Activated naive CD8-positive, alpha-beta T cell treated with anti-CD3 and anti-CD28 coated beads for 36 hours (primary cell): ENCODE data around the gene SIPA1. TPM values are rescaled to one million over a fixed set of nuclear protein-coding genes. Genes with fewer than 3 reads are reported as not detected.
"Not testable (repeated sequence)": the region's sequence is repeated elsewhere in the genome, so short reads cannot be mapped to it uniquely, and the experiment has no call there.

Experiments used
- DNase-seq: peaks from one replicate; pipeline ENCODE4 v3.0.0; 2021
- H3K27ac Mint-ChIP-seq: one replicate; pipeline ENCODE4 v1.8.0; 2022; ENCODE audit warnings: mild to moderate bottlenecking, moderate library complexity, mixed read lengths
- H3K27me3 Mint-ChIP-seq: one replicate; pipeline ENCODE4 v1.8.0; 2022; ENCODE audit warnings: mild to moderate bottlenecking, mixed read lengths
- H3K36me3 Mint-ChIP-seq: one replicate; pipeline ENCODE4 v1.8.0; 2021; ENCODE audit warnings: mild to moderate bottlenecking, mixed read lengths
- H3K4me1 Mint-ChIP-seq: one replicate; pipeline ENCODE4 v1.8.0; 2021; ENCODE audit warnings: mixed read lengths
- H3K4me3 Mint-ChIP-seq: one replicate; pipeline ENCODE4 v1.8.0; 2022; ENCODE audit warnings: mild to moderate bottlenecking, moderate library complexity, mixed read lengths
- H3K9me3 Mint-ChIP-seq: one replicate; pipeline ENCODE4 v1.8.0; 2022; ENCODE audit warnings: mixed read lengths
- total RNA-seq, 2 experiments: library from RNA; stranded (reverse); gene quantifications; one replicate each; pipeline ENCODE4 v1.2.3, GENCODE V29; 2021

SIPA1 gene
- total RNA-seq, 2 experiments from 2014 or later: 123 to 127 TPM

GRCh38 chr11:65627202-65627601 is 10.7 kb upstream of the SIPA1 start:
- Mint-ChIP-seq H3K36me3 (peaks cover 12% of the 10 kb centered on the region), H3K4me1 (no peaks in the 10 kb centered on the region), H3K4me3 (no peak overlapping the region), H3K27ac (peak overlapping the region; percentile 72), H3K27me3 (no peaks in the 10 kb centered on the region), H3K9me3 (no peaks in the 10 kb centered on the region)
- no peak for DNase-seq

- H3K27ac Mint-ChIP-seq: no peak overlapping the region
- H3K4me1 Mint-ChIP-seq: peaks cover 5% of the 10 kb centered on the region
- H3K4me3 Mint-ChIP-seq: no peak overlapping the region
- peaks cover 13% of the 10 kb centered on the region for H3K36me3 Mint-ChIP-seq
- H3K27me3 Mint-ChIP-seq: no peaks in the 10 kb centered on the region
- no peak for DNase-seq
- no peaks in the 10 kb centered on the region for H3K9me3 Mint-ChIP-seq
These were observed 8.3 kb upstream of the SIPA1 start for GRCh38 chr11:65629579-65629978.

- Mint-ChIP-seq H3K36me3 (peaks cover 16% of the 10 kb centered on the region), H3K27ac (no peak overlapping the region), H3K4me1 (peaks cover 5% of the 10 kb centered on the region), H3K27me3 (no peaks in the 10 kb centered on the region), H3K9me3 (no peaks in the 10 kb centered on the region), H3K4me3 (no peak overlapping the region)
- no peak for DNase-seq
These were observed 7.7 kb upstream of the SIPA1 start for GRCh38 chr11:65630215-65630614.

GRCh38 chr11:65633390-65634108 is 4.4 kb upstream of the SIPA1 start:
- peak overlapping the region; percentile 30 for H3K27ac Mint-ChIP-seq
- no peaks in the 10 kb centered on the region for H3K9me3 Mint-ChIP-seq
- DNase-seq: no peak
- peaks cover 11% of the 10 kb centered on the region for H3K4me1 Mint-ChIP-seq
- no peaks in the 10 kb centered on the region for H3K27me3 Mint-ChIP-seq
- H3K36me3 Mint-ChIP-seq: peaks cover 13% of the 10 kb centered on the region
- no peak overlapping the region for H3K4me3 Mint-ChIP-seq

- no peaks in the 10 kb centered on the region for H3K9me3 Mint-ChIP-seq
- peak overlapping the region; percentile 30 for H3K27ac Mint-ChIP-seq
- peaks cover 16% of the 10 kb centered on the region for H3K4me1 Mint-ChIP-seq
- no peaks in the 10 kb centered on the region for H3K27me3 Mint-ChIP-seq
- peaks cover 18% of the 10 kb centered on the region for H3K36me3 Mint-ChIP-seq
- no peak overlapping the region for H3K4me3 Mint-ChIP-seq
- no peak for DNase-seq
These were observed 3.8 kb upstream of the SIPA1 start for GRCh38 chr11:65634109-65634436.

- H3K27ac Mint-ChIP-seq: peak overlapping the region; percentile 30
- no peak overlapping the region for H3K4me3 Mint-ChIP-seq
- H3K4me1 Mint-ChIP-seq: peaks cover 18% of the 10 kb centered on the region
- peaks cover 20% of the 10 kb centered on the region for H3K36me3 Mint-ChIP-seq
- H3K27me3 Mint-ChIP-seq: no peaks in the 10 kb centered on the region
- DNase-seq: no peak
- H3K9me3 Mint-ChIP-seq: no peaks in the 10 kb centered on the region
These were observed 3.5 kb upstream of the SIPA1 start for GRCh38 chr11:65634440-65634839.

- DNase-seq: no peak
- H3K4me3 Mint-ChIP-seq: no peak overlapping the region
- H3K27me3 Mint-ChIP-seq: no peaks in the 10 kb centered on the region
- H3K9me3 Mint-ChIP-seq: no peaks in the 10 kb centered on the region
- H3K4me1 Mint-ChIP-seq: peaks cover 25% of the 10 kb centered on the region
- H3K36me3 Mint-ChIP-seq: peaks cover 25% of the 10 kb centered on the region
- no peak overlapping the region for H3K27ac Mint-ChIP-seq
These were observed 2.8 kb upstream of the SIPA1 start for GRCh38 chr11:65634905-65635731.

GRCh38 chr11:65636108-65637031 is 1.5 kb upstream of the SIPA1 start:
- no peak for DNase-seq
- H3K36me3 Mint-ChIP-seq: peaks cover 29% of the 10 kb centered on the region
- no peaks in the 10 kb centered on the region for H3K27me3 Mint-ChIP-seq
- peaks cover 28% of the 10 kb centered on the region for H3K4me1 Mint-ChIP-seq
- no peak overlapping the region for H3K4me3 Mint-ChIP-seq
- peak overlapping the region; percentile 31 for H3K27ac Mint-ChIP-seq
- H3K9me3 Mint-ChIP-seq: no peaks in the 10 kb centered on the region

- peak overlapping the region; percentile 68 for H3K4me3 Mint-ChIP-seq
- DNase-seq: no peak
- peaks cover 33% of the 10 kb centered on the region for H3K4me1 Mint-ChIP-seq
- H3K27me3 Mint-ChIP-seq: no peaks in the 10 kb centered on the region
- peak overlapping the region; percentile 83 for H3K27ac Mint-ChIP-seq
- no peaks in the 10 kb centered on the region for H3K9me3 Mint-ChIP-seq
- peaks cover 34% of the 10 kb centered on the region for H3K36me3 Mint-ChIP-seq
These were observed 806 bp upstream of the SIPA1 start for GRCh38 chr11:65637032-65637557.

- DNase-seq, H3K27me3 Mint-ChIP-seq, H3K9me3 Mint-ChIP-seq: not testable (repeated sequence)
- H3K27ac Mint-ChIP-seq: peak overlapping the region; percentile 88
- peaks cover 42% of the 10 kb centered on the region for H3K4me1 Mint-ChIP-seq
- peak overlapping the region; percentile 97 for H3K4me3 Mint-ChIP-seq
- peaks cover 34% of the 10 kb centered on the region for H3K36me3 Mint-ChIP-seq
These were observed 1.3 kb downstream of the SIPA1 start for GRCh38 chr11:65639228-65639597.

GRCh38 chr11:65639623-65640482 is 2.0 kb downstream of the SIPA1 start:
- Mint-ChIP-seq H3K4me1 (peaks cover 42% of the 10 kb centered on the region), H3K4me3 (peak overlapping the region; percentile 97), H3K27me3 (no peaks in the 10 kb centered on the region), H3K9me3 (no peaks in the 10 kb centered on the region), H3K36me3 (peaks cover 32% of the 10 kb centered on the region), H3K27ac (peak overlapping the region; percentile 88)
- peak; percentile 61 for DNase-seq

- H3K4me1 Mint-ChIP-seq: peaks cover 42% of the 10 kb centered on the region
- no peaks in the 10 kb centered on the region for H3K27me3 Mint-ChIP-seq
- peak overlapping the region; percentile 97 for H3K4me3 Mint-ChIP-seq
- H3K9me3 Mint-ChIP-seq: no peaks in the 10 kb centered on the region
- H3K36me3 Mint-ChIP-seq: peaks cover 32% of the 10 kb centered on the region
- peak; percentile 44 for DNase-seq
- peak overlapping the region; percentile 88 for H3K27ac Mint-ChIP-seq
These were observed 2.8 kb downstream of the SIPA1 start for GRCh38 chr11:65640483-65641296.

- Mint-ChIP-seq H3K27me3 (no peaks in the 10 kb centered on the region), H3K36me3 (peaks cover 32% of the 10 kb centered on the region), H3K4me1 (peaks cover 42% of the 10 kb centered on the region), H3K27ac (peak overlapping the region; percentile 84), H3K9me3 (no peaks in the 10 kb centered on the region), H3K4me3 (peak overlapping the region; percentile 97)
- DNase-seq: no peak
These were observed 3.6 kb downstream of the SIPA1 start for GRCh38 chr11:65641297-65642013.
